CD4-positive, alpha-beta T cell treated with Interleukin-4 for 4 hours (primary cell): Measurements from ENCODE around the gene CASP12.

Experiments
- DNase-seq: peaks from one replicate; pipeline ENCODE4 v3.0.0-alpha.2; 2020

Gene CASP12

DNA sequence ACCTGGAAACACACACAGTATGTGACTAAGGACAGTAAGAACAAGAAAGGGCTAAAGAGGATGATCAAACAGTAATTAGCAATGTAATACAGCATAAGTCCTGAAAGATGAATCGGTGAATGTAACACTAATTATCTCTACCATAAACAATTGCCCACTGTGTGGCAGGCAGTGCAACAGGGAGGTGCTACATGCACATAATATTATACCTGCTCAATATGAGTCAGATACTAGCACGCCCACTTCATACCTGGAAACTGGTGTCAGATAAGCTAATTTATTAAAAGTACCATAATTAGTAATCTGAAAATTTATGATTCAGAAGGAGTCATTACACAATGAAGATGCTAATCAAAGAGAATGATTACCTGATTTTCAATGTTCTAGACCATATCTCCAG, 14.9 kb downstream of the CASP12 start:
- DNase-seq, result no peak

DNA sequence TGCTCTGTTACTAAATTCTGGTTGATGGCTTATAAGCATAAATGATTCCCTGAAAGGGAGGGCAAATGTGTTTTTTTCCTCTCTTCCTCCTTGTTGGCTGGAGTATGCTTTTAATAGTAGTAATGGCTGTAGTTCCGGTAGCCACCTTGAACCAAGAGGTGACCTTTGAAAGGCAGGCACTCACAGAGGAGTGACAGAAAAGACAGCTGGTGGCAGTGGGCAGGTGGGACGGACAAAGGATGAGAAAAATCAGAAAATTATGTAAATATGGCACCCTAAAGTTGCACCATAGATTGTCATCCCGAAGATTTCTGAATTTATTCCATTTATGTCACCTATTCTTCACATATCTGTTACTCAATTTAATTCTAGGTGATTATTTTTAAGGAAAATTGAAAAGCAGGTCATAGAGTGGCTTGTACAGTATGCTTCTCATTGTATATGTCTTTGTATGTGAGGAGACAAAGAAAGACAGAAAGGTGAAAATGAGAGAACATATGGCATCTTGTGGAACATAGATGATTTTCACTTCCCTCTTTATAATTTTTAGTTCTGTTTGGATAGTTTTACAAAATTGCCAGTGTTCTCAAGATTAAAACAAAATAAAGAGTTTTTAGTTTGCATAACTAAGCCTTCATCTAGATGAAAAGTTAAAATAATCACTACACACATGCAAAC, 17.0 kb downstream of the CASP12 start:
- no peak for DNase-seq

DNA sequence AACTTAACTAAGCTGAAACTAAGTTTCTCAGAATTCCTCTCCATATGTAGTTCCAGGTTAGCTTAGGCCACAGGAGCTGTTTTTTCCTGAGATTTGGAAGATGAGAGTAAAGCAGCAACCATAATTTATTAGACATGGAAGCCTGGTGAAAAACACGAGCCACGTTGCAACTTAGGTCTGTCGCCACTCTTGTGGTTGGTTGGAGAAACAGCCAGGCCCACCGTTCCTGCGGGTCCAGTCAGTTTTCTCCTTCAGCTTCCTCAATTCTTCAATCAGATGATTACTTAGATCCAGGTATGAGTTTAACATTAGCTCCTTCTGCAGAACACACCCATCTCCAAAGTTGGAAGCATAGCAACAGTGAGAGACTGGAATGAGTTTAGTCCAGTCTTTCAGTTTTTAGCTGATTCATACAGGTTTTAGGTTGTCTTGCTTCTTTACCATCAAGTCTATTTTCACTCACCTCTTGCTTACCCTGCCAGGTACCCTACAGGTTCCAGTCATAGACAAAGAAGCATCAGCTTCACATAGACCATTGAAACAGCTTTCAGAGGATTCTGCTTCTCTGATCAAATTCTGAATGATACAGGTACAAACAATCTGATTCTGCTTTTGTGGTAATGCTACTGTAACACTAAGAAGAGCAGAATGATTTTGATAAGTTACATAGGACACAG, 18.6 kb downstream of the CASP12 start:
- DNase-seq, result no peak

DNA sequence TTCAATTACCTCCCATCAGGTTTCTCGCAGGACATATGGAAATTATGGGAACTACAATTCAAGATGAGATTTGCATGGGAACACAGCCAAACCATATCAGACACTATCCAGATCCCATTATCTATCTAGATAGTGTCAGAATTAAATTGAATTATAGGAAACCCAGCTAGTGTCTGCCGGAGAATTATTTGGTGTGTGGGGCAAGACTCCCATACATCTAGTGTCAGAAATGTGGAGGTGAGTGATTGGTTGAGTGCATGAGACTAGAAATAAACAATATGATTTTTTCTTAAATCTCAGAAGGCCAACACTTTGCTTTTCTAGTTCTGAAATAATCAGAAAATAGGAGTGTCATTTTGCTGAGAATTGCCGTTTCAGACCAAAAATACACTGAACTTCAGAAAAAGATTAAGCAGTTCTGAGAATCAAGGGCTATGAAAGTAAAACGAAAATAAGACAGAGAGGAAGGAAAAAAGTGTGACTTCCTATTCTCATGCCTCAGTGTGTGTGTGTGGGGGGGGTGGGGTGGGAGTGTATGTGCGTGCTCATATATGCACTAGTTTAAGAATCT, 21.3 kb downstream of the CASP12 start:
- peak; percentile 23 for DNase-seq

DNA sequence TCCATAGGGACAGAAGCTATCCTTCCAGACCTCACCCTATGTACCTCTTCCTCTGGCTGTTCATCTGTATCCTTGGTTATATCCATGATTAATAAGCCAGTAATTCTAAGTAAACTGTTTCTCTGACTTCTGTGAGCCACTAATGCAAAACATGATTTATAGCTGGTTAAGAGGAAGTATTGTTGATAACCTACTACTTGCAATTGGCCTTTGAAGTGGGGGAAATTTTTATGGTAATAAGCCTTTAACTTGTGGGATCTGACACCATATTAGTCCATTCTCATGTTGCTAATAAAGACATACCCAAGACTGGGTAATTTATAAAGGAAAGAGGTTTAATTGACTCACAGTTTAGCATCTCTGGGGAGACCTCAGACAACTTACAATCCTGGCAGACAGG, 21.9 kb downstream of the CASP12 start:
- peak; percentile 30 for DNase-seq

DNA sequence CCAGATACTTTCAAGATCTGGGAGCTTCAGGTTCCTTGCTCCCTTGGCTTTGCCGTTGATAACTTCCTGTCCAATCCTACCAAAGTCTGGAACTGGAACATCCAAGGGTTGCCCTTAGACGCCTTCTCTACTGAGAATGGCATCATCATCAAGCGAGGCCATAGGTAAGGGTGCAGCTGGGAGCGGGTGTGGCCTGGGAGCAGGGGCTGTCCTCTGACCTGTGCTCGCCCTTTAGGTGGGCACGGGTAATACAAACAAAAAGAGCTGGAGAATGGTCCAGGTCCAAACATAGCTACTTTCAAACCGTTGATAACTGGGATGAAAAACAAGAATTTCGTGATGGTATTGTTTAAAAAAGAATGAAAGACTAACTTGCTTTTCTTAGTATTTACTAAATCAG, 25.0 kb downstream of the CASP12 start:
- DNase-seq, result no peak

DNA sequence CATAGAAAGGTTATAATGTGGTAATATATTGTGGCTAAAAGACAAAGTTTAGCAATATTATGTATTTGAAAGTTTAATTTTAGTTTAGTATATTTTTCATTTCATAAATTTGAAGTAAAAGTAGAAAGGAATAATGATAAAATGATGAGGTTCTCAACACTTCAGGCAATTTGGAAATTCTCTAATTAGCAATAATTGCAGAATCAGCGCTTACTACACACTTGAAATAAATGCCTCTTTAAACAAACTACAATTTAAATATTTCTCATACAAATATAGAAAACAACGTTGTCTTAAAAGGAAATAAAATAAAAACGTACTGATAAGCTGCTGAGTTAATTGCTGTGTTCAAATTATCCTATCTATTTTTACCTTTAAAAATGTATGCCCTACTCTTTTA, 25.9 kb downstream of the CASP12 start:
- DNase-seq, result no peak

DNA sequence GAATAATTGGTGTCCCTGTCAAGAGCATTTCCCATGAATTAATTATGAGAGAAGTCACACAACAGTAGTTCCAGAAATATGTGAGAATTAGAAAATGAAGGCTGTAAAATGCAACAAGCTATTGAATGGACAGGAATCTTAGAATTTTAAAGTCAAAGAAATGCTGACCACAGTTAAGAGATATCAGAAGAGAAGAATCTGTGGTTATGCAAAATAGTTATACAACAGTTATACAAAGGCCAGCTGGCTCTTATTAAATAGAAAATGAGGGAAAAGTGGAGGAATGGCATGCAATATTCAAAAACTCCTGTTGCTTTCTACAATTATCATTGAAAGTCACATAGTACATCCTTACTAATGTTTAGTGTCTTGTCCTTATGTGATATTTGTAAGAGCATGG, 27.4 kb downstream of the CASP12 start:
- DNase-seq, result no peak

DNA sequence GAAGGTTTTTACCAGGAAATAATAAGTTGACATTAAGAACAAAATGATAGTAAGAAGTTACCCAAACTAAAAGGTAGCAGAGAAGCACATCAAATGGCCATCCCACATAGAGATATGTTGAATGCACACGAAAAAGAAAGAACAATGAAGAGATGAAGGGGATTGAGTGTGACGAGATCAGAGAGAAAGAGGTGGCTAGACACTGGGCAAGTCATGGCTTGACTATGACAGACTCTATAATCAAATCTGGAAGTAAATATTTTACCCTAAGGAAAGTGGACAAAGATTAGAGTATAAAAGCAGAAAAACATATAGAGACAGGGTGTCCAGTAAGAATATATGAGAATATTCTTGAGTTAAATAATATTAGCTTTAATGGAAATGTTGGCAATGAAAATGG, 31.4 kb downstream of the CASP12 start:
- DNase-seq, result no peak

DNA sequence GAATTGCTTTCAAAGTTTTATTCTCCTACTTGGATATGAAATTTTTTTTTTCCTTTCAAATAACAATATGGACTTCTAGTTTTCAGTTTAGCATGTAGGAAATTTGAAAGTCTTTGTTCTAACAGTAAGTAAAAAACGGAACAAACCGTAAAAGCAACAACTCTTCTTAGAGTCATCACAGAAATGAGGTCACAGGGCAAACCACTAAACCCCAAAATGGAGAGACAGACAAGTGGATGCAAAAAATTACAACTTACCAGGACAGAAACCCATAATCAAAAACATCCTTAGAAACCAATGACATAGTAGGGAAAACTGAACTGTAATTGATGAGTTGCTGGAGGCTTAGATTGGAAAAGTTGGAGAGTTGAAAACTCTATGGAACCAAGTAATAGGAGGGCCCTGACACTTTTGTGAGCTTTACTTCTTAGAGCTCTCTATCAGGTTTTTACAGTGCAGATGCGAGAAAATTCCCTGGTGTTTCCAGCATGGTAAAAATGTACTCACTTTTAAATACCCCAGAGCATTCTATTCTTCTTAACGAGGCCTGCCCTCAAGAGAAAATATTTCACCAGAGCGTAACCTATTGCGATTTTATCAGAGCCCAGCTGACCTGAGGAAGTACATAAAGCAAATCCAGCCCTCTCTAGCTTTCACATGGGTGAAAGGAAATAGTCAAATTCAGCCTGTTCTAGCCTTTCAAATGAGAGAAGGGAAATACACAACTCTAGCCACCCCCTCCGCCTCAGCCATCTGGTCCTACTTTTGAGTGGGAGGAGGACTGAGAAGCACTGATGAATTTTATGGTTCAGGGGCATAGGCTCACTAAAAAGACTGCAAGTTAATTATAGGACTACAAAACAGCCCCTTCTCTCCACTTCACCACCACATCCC, 39.1 kb downstream of the CASP12 start:
- peak; percentile 11 for DNase-seq

DNA sequence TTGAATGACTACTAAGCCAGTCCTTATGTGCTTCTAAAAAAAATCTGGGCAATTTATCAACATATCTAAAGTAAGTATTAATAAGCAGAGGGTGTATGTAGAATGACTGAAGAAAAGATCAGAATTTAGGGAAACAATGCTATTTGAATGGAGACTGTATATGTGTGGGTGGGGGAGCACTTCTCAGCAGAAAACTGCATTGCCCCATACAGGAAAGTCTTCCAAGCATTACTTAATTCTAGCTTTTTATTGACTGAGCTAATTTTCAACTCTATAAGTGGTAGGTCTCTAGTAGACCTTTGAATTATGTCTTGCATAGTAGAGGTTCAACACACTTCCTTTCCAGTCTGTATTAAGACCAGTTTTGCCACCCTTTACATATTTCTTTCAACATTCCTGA, 41.7 kb downstream of the CASP12 start:
- no peak for DNase-seq

DNA sequence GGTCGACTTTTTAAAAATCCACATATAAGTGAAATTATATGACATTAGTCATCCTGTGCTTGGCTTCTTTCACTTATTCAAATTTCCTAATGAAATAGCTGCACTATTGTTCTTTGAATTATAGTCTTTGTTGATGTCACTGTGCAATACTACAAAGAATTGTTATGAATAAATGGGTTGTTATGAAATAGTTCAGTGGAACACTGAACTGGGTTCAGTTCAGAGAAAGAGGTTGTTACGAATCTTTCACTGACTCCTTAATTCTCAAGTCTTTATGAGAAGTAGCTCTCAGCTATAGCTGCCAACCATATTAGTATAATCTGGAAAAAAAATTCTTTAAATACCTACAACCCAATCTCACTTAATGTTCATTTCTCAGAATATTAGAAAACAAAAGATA, 42.3 kb downstream of the CASP12 start:
- no peak for DNase-seq

DNA sequence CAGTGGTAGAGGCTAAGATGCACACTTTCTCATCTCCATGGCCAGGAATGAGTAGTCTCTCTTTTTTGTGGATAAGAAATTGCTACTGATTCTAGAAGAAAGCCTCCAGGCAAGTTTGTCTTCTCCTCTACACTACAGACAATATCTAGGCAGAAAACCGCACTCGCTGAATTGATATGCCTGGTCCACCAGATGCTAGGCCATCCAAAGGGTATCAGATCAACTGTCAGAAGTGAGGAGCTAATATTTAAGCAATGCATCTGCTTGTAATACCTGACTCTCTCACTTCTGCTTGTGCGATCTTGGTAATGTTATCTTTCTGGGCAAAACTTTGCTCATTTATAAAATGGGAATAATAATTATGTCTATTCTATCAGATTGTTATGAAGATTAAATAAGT, 45.0 kb downstream of the CASP12 start:
- no peak for DNase-seq

DNA sequence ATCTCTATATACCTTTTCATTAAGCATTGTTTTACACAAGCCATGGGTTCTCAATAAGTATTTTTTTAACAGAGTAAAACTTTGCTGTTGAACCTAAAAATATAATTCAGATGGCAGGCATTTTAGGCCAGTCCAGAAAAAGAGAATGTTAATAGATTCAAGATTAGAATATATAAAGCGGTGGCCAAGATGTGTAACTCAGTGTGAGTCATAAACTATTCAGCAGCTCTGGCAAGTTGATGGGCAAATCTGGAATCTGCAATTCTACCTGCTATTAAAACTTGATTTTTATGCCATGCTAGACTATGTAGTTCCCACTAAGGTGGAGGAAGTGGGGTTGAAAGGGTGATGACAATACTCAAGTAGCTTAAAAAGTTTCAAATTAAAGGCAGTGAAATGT, 45.4 kb downstream of the CASP12 start:
- no peak for DNase-seq

DNA sequence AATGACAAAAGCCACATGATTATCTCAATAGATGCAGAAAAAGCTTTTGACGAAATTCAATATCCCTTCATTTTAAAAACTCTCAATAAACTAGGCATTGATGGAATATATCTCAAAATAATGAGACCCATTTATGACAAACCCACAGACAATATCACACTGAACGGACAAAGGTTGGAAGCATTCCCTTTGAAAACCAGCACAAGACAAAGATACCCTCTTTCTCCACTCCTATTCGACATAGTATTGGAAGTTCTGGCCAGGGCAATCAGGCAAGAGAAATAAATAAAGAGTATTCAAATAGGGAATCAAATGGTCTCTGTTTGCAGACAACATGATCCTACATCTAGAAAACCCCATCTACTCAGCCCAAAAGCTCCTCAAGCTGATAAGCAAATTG, 52.0 kb downstream of the CASP12 start:
- no peak for DNase-seq

DNA sequence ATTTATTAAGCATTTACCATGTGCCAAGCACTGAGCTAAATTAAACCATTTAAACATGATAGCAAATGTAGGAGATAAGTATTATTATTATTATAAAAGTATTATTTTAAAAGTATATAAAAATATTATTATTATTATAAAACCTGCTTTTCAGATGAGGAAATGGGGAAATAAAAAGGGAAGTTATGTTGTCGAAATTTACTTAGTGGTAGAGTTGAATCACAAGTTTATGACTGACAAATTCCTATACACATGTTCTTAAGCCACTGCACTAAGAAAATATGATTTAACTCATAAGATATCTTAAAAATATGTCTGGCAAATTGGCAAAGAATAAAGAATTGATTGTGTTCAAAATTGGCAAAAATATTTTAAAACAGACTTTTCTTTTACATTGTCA, 53.8 kb downstream of the CASP12 start:
- no peak for DNase-seq

DNA sequence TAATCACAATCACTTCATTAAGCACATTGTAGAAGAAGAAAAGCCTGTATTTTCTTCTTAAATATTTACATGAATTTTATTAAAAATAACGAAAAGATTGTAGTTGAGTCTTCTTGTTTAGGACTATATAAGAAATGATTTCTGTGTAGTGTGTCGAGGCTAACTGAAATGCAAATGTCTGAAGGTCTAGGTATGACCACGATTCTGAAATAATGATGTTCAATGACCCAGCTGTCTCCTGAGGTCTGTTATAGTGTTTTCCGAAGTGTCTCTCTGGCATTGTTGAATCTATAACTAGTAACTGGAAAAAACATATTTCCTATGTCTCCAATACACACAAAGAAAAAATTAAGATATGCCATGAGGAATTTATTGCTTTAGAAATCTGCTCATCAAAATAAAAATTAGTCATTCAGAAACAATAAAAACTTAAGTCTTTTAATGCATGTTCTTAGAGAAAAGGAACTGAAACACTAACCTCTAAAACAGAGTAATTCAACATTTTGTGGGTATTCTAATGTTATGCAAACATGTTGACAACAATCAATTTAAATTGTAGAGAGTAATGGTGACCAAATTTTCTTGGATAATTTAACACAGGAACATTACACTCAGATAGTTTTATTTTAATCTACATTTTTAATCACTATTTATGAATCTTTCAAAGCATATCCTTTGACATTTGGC, 55.0 kb downstream of the CASP12 start:
- DNase-seq, result no peak

DNA sequence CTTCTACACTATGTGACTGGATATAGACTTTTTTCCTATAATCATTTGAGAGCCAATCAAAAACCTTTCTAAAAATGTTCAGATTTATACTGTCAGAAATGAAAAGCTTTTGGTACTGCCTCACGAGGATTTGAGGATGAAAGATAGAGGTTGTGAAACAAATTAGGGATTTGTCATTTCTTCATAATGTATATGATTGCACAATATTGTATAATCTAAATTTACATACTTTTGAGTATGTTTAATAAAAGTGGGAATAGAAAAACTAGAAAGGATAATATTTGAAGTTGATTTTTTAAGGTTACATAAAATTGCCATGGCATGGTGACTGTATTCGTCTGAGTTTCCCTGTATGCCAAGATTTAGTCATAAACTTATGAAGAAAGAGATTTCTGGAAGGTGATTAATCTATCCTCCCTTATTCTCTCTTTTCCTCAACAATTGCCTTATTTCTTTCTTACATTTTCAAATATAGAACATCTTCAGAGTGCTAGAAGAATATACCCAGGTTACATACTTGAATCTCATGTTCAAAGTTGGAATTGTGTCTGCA, 56.2 kb downstream of the CASP12 start:
- DNase-seq, result no peak

DNA sequence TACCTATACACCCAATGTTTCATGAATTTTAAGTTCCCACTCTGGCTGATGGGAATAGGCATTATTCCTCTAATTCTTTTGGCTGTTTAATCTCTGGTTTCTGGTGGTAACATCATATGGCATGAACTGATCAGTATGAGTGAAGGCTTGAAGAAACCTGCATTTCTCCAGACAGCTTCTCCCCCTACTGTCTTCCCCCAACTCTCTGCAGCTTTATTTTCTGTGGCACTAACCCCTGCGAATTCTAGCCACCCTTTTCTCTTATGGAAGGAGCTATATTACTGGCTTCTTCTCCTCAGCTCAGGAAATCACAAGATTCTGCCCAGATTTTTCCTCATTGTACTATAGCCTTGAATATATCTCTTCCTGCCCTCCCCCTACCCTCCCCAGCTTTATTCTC, 57.1 kb downstream of the CASP12 start:
- no peak for DNase-seq

DNA sequence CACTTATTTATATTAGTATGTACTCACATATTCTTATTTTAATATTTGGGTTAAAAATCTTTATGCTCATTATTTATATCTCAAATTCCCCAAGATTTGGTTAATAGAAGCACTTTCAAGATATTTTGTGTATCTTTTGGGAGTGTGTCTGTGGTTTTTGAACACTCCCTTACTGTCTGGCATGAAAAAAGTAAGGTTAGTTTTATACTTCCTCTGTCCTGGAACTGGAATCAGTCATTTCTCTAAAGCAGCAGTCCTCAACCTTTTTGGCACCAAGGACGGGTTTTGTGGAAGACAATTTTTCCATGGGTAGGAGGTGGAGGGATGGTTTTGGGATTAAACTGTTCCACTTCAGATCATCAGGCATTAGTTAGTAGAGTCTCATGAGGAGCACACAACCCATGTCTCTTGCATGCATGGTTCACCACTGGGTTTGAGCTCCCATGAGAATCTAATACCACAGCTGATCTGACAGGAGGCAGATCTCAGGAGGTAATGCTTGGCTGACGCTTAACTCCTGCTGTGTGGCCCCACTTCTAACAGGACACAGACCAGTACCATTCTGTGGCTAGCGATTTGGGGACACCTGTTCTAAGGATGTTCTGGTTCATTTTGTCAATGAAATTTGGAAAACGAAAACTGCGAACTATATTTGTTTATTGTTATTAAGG, 60.2 kb downstream of the CASP12 start:
- DNase-seq, result no peak

DNA sequence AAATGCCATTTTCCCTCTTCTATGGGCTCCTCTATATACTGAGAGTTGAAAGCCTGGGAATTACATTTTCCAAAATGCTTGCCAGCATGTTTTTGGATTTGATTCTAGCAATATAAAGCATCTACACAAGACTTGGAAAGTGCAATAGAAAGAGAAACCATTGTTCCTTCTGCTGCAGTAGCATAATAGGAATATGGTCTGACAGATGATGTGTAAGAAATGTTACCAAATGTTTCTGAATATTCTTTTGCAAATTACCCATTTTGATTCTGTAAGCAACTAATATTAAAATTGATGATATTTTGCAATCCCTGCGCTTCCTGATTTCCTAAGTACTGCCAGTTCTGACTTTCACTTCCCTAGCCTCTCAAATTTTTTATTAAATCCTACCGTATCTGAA, 61.6 kb downstream of the CASP12 start:
- DNase-seq, result no peak
